ENCODE results near the gene LRMDA. TPM values are rescaled to one million over a fixed set of nuclear protein-coding genes. Genes with fewer than 3 reads are reported as not detected.

LRMDA gene
- total and polyA plus RNA-seq, 2 of the 13 experiments (the other 11 are each of a cell fraction or from before 2014, with no cell fraction given), result 13.4 to 22.0 TPM

DNA sequence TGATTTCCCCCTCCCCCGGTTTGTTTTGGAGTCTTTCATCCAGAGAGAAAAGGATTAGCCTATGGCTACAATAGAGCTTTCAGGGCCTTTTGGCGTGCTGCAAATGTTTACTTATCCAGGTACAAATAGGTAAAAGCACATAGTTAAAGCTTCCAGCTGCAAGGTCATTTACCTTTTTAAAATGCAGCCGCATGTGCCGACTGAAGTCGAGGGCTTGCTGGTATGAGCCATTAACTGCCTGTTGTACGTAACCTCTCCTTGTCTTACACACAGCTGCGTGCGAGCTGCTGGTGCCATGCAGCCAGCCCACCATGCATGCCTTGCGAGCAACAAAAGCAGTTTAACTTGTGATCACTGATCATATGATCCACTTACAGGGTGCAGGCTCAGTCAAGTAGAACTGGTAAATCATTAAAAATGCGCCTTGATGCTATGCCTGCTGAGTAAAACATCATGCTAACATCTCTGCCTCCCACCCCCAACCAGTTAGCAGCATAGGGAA lies 866.4 kb downstream of the LRMDA start (continued):
- TF ChIP-seq, protein P1, sequence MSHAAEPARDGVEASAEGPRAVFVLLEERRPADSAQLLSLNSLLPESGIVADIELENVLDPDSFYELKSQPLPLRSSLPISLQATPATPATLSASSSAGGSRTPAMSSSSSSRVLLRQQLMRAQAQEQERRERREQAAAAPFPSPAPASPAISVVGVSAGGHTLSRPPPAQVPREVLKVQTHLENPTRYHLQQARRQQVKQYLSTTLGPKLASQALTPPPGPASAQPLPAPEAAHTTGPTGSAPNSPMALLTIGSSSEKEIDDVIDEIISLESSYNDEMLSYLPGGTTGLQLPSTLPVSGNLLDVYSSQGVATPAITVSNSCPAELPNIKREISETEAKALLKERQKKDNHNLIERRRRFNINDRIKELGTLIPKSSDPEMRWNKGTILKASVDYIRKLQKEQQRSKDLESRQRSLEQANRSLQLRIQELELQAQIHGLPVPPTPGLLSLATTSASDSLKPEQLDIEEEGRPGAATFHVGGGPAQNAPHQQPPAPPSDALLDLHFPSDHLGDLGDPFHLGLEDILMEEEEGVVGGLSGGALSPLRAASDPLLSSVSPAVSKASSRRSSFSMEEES (CRISPR knock-in tag; IDR thresholded peaks at IDR 0.05), result peak; percentile 47; the same call in 1 of the 2 replicates
- TF ChIP-seq ATF4 (CRISPR knock-in tag; IDR thresholded peaks at IDR 0.05) (peak in 1 of 2 experiments; percentile 62; a peak in 2 of 4 replicates), HMG20B (CRISPR knock-in tag; conservative IDR thresholded peaks at IDR 0.05) (no peak), ZNF235 (CRISPR knock-in tag; IDR thresholded peaks at IDR 0.05; ENCODE audit: borderline replicate concordance) (no peak), PAXIP1 (CRISPR knock-in tag; conservative IDR thresholded peaks at IDR 0.05) (peak; percentile 72), FOSL2 (CRISPR knock-in tag; IDR thresholded peaks at IDR 0.05) (peak; percentile 28; the same call in 1 of the 2 replicates), ZNF883 (CRISPR knock-in tag; IDR thresholded peaks at IDR 0.05; ENCODE audit: not compliant biosample characterization) (no peak), ELF3 (CRISPR knock-in tag; IDR thresholded peaks at IDR 0.05) (peak; percentile 46; the same call in 1 of the 2 replicates), SNAI1 (CRISPR knock-in tag; IDR thresholded peaks at IDR 0.05; ENCODE audit: borderline replicate concordance) (no peak), KLF15 (CRISPR knock-in tag; IDR thresholded peaks at IDR 0.05; ENCODE audit: borderline replicate concordance) (no peak), RCOR2 (CRISPR knock-in tag; IDR thresholded peaks at IDR 0.05) (0 out of 2 replicates have a peak, but pooled peaks have one; percentile 33), KAT7 (CRISPR knock-in tag; IDR thresholded peaks at IDR 0.05; ENCODE audit: borderline replicate concordance) (no peak; the same call in 1 of the 2 replicates), ZNF354B (CRISPR knock-in tag; IDR thresholded peaks at IDR 0.05) (no peak), ZNF556 (CRISPR knock-in tag; IDR thresholded peaks at IDR 0.05; ENCODE audit: borderline replicate concordance) (0 out of 2 replicates have a peak, but pooled peaks have one; percentile 37), REL (CRISPR knock-in tag; conservative IDR thresholded peaks at IDR 0.05) (0 out of 2 replicates have a peak, but pooled peaks have one; percentile 51), PHF20 (CRISPR knock-in tag; IDR thresholded peaks at IDR 0.05) (0 out of 2 replicates have a peak, but pooled peaks have one; percentile 19)
- TF ChIP-seq, protein P2, sequence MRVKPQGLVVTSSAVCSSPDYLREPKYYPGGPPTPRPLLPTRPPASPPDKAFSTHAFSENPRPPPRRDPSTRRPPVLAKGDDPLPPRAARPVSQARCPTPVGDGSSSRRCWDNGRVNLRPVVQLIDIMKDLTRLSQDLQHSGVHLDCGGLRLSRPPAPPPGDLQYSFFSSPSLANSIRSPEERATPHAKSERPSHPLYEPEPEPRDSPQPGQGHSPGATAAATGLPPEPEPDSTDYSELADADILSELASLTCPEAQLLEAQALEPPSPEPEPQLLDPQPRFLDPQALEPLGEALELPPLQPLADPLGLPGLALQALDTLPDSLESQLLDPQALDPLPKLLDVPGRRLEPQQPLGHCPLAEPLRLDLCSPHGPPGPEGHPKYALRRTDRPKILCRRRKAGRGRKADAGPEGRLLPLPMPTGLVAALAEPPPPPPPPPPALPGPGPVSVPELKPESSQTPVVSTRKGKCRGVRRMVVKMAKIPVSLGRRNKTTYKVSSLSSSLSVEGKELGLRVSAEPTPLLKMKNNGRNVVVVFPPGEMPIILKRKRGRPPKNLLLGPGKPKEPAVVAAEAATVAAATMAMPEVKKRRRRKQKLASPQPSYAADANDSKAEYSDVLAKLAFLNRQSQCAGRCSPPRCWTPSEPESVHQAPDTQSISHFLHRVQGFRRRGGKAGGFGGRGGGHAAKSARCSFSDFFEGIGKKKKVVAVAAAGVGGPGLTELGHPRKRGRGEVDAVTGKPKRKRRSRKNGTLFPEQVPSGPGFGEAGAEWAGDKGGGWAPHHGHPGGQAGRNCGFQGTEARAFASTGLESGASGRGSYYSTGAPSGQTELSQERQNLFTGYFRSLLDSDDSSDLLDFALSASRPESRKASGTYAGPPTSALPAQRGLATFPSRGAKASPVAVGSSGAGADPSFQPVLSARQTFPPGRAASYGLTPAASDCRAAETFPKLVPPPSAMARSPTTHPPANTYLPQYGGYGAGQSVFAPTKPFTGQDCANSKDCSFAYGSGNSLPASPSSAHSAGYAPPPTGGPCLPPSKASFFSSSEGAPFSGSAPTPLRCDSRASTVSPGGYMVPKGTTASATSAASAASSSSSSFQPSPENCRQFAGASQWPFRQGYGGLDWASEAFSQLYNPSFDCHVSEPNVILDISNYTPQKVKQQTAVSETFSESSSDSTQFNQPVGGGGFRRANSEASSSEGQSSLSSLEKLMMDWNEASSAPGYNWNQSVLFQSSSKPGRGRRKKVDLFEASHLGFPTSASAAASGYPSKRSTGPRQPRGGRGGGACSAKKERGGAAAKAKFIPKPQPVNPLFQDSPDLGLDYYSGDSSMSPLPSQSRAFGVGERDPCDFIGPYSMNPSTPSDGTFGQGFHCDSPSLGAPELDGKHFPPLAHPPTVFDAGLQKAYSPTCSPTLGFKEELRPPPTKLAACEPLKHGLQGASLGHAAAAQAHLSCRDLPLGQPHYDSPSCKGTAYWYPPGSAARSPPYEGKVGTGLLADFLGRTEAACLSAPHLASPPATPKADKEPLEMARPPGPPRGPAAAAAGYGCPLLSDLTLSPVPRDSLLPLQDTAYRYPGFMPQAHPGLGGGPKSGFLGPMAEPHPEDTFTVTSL (CRISPR knock-in tag; IDR thresholded peaks at IDR 0.05; ENCODE audit: borderline replicate concordance), result peak; percentile 45; the same call in 1 of the 2 replicates

Measured in HepG2 (cell line).